GM18951 (cell line): ENCODE measurements around the gene ZBTB20.

Experiments used
- POLR2A ChIP-seq: IDR thresholded peaks from 4 replicates; pipeline ENCODE4 v1.6.1; 2011; ENCODE audit warnings: mild to moderate bottlenecking; ENCODE audit not compliant: insufficient read length, insufficient read depth; ENCODE audit errors: extremely low read depth
- in situ Hi-C: fragments of 300-500 bp; cut with MboI; formaldehyde crosslinking; loops from one replicate; pipeline ENCODE4 v1.12.0; 2022; ENCODE audit warnings: low sequenced_read_pairs, mixed read lengths, inconsistent platforms; ENCODE audit not compliant: unreplicated experiment

The ZBTB20 gene

GRCh38 chr3:114623420-114624046, 523.6 kb downstream of the ZBTB20 start:
- no peak for TF ChIP-seq POLR2A
- in situ Hi-C loops = no loop called here

GRCh38 chr3:114622001-114622400, 525.1 kb downstream of the ZBTB20 start:
- no peak for TF ChIP-seq POLR2A
- in situ Hi-C loops = no loop called here

GRCh38 chr3:114619771-114620170, 527.3 kb downstream of the ZBTB20 start:
- in situ Hi-C loops = no loop called here
- no peak for TF ChIP-seq POLR2A

GRCh38 chr3:114615523-114616085, 531.5 kb downstream of the ZBTB20 start:
- in situ Hi-C loops = no loop called here
- TF ChIP-seq POLR2A = no peak

GRCh38 chr3:114609973-114610630, 537.0 kb downstream of the ZBTB20 start:
- TF ChIP-seq POLR2A = no peak
- in situ Hi-C loops = no loop called here

- in situ Hi-C loops = no loop called here
- no peak for TF ChIP-seq POLR2A
These were observed 538.8 kb downstream of the ZBTB20 start for GRCh38 chr3:114608293-114608692.

DNA sequence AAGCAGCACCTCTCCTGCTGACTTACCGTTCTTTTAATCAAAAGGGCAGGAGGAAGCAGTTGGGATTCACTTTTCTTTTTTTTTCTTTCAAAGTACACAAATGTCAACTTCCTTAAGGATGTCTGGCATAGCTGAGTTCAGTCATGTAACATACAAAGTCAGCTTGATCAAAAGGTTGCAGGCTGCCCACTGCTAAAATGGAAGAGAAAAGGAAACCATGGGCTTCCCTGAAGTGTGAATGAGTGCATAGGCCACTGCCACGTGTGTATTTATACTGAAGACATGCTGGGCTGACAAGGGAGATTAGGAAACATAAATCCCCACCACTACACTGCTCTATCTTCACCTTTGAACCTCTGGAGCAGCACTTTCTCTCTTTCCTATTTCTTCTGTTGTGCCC, 540.8 kb downstream of the ZBTB20 start:
- in situ Hi-C loops = no loop called here

DNA sequence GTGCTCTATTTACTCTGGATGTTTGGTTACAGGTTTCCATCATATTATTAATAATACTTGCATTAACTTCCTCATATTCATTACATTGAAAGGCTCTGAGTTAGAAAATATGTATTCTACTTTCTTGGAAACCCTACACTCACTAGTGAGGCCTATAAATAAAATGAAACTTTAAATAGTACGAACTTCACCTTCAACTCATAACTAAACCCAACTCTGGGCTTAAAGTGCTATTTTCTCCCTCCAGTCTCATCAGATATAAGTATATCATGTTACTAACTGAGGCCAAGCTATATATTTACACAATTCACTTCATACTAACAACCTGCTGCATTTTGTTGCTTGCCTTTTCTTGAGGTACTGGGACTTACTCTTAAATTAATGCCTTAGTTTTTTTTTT, 546.5 kb downstream of the ZBTB20 start:
- no peak for TF ChIP-seq POLR2A
- in situ Hi-C loops = no loop called here

More for the DNA sequence above, 540.8 kb downstream of the ZBTB20 start:
- no peak for TF ChIP-seq POLR2A

GRCh38 chr3:114597871-114598270, 549.2 kb downstream of the ZBTB20 start:
- no peak for TF ChIP-seq POLR2A
- in situ Hi-C loops = no loop called here

- in situ Hi-C loops = no loop called here
- no peak for TF ChIP-seq POLR2A
These were observed 550.1 kb downstream of the ZBTB20 start for GRCh38 chr3:114597012-114597411.

DNA sequence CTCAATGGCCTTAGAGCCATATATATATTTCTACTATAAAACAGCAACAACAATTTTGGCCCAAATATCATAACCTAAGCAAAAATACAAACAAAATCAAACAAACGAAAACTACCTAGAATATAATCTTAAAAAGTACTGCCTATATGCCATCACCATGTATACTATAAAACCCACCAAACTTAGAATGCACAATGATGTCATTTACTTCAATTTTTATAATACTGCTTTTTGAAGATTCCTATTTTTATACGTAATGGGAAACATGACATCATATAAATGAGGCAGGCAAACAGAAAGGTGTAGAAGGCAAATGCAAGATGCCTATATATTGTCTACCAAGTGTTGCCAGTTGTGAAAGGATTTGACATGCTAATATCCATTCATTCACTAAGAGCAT, 550.9 kb downstream of the ZBTB20 start:
- TF ChIP-seq POLR2A = no peak
- in situ Hi-C loops = no loop called here

- TF ChIP-seq POLR2A = no peak
- in situ Hi-C loops = no loop called here
These were observed 551.5 kb downstream of the ZBTB20 start for GRCh38 chr3:114595522-114596028.

DNA sequence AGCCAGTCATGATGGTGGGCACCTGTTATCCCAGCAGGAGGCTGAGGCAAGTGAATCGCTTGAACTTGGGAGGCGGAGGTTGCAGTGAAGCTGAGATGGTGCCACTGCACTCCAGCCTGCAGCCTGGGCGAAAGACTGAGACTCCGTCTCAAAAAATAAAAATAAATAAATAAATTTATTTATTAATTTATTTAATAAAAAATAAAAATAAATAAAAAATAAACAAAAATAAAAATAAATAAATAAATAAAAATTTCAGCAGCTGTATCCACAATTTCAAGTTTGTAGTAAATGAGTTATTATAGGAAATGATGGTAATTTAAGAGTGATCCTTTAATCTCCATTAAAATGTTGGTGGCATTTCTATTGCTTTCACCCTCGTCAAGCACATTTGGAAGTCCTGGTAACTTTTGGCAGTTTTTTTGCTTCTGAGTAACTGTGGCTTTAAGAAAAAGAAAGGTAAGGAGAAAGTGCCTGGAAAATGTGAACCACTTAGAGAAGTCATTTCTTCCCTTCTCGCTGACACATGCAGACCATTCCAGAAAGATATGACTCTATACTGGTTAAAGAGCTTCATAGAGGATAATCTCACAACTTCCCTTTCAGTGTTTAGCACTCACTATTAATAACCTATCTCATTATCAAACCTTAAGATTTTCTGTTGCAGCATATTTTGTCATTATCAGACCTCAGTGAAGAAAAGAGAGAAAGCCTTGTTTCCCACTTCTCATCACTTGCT, 556.6 kb downstream of the ZBTB20 start:
- TF ChIP-seq POLR2A = no peak
- in situ Hi-C loops = no loop called here
